NCI-H82 treated with DMSO at 0.1 percent for 48 hours (cell line): Measurements from ENCODE around the gene AOC2.
"Not testable (repeated sequence)": the region's sequence is repeated elsewhere in the genome, so short reads cannot be mapped to it uniquely, and the experiment has no call there.

Source experiments
- DNase-seq: peaks from one replicate; lab custom pipeline; 2025; ENCODE audit not compliant: unreplicated experiment; lab: John Stamatoyannopoulos, UW

The AOC2 gene

DNA sequence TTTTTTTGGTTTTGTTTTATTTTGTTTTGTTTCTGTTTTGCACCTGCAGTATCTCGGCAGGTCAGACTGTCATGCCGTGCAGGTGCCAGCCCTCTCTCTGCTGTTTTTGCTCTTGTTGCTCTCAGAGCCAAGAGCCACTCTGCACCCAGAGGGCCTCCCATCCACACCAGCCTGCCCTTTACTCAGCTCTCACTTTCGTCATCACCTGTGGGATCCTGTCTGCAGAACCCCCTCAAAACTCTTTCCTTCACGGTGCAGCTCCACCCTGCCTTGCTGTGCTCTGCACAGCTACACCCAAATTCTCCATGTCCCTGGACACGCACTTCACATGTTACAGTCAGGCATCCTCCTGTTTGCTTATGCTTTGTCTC is 9.2 kb downstream of the AOC2 start:
- no peak for DNase-seq

DNA sequence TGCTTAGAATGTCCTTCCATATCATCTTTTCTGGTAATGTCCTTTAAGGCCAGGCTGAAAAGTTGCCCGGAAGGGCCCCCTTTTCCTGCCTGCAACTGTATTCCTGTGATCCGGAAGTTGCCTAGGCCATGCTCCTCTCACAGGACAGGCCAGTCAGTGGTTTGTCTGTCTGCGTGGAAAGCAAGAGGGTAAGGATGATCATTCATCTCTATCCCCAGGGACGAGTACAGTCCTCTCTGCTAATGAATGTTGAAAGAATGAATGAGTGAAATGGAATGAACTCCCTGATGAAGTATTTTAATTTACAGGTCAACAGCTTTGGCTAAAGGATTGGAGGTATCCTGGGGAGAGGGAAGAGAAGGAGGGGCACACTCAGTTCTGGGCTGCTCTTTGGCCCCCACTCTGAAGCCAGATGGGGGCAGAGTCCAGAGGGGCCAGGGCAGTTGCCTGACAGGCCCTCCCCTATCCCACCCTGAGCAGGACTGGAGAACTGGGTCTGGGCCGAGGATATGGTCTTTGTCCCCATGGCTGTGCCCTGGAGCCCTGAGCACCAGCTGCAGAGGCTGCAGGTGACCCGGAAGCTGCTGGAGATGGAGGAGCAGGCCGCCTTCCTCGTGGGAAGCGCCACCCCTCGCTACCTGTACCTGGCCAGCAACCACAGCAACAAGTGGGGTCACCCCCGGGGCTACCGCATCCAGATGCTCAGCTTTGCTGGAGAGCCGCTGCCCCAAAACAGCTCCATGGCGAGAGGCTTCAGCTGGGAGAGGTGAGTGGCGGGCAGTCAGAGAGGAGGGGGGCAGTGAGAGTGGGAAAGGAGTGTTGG is 9.8 kb downstream of the AOC2 start:
- DNase-seq, result no peak

- DNase-seq, result no peak
Measured at GRCh38 chr17:42855048-42855596, 10.7 kb downstream of the AOC2 start.

DNA sequence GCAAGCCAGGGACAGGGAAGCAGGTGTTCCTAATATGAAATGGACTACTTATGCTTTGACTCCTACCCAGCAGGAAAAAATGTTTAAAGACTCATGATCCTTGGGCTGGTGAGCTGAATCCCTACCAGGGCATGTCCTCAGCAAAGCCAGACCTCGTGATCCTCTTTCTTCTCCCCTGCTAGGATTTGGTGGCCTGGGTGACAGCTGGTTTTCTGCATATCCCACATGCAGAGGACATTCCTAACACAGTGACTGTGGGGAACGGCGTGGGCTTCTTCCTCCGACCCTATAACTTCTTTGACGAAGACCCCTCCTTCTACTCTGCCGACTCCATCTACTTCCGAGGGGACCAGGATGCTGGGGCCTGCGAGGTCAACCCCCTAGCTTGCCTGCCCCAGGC is 11.7 kb downstream of the AOC2 start:
- not testable (repeated sequence) for DNase-seq

GRCh38 chr17:42856516-42856915 is 12.1 kb downstream of the AOC2 start:
- DNase-seq, result not testable (repeated sequence)

DNA sequence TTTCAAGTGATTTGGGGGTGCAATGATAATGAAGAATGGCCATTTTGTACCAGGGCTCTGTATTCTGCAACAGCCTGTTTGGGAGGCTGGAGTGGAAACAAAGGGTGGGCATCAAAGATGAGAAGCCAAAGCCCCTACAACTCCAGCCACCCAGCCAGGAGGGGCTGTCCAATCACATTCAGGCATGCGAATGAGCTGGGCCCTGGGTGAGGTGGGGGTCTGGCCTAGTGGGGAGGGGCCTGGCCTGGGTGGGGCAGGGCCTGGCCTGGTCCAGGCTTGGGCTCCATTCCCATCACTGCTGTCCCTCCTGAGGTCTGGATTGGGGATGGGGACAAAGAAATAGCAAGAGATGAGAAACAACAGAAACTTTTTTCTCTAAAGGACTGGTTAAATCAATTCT is 13.0 kb downstream of the AOC2 start:
- no peak for DNase-seq

GRCh38 chr17:42865638-42866094 is 21.3 kb downstream of the AOC2 start:
- no peak for DNase-seq

- no peak for DNase-seq
Measured at GRCh38 chr17:42866216-42866615, 21.8 kb downstream of the AOC2 start.

- no peak for DNase-seq
Measured at GRCh38 chr17:42866631-42867575, 22.5 kb downstream of the AOC2 start.

DNA sequence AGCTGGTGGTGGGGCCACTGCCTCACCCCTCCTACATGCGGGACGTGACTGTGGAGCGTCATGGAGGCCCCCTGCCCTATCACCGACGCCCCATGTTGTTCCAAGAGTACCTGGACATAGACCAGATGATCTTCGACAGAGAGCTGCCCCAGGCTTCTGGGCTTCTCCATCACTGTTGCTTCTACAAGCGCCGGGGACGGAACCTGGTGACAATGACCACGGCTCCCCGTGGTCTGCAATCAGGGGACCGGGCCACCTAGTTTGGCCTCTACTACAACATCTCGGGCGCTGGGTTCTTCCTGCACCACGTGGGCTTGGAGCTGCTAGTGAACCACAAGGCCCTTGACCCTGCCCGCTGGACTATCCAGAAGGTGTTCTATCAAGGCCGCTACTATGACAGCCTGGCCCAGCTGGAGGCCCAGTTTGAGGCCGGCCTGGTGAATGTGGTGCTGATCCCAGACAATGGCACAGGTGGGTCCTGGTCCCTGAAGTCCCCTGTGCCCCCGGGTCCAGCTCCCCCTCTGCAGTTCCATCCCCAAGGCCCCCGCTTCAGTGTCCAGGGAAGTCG is 23.4 kb downstream of the AOC2 start:
- DNase-seq, result not testable (repeated sequence)

- no peak for DNase-seq
Measured at GRCh38 chr17:42868338-42868737, 24.0 kb downstream of the AOC2 start.

DNA sequence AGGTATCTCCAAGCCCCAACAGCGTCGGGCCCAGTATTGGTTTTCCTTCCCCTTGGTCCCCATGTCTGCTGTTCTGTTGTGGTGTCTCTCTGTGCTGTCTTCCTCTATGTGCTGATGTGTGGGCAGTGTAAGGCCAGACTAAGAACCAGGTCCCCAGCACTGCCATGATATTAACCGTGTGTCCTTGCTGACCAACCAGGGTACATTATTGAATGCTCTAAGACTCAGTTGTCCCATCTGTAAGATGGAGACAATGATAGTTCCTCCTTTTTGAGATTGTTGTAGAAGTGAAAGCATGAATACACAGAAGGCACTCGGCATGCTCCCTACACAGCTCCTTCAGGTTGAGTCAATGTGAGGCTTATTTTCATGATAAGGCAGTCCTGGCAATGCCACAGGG is 27.3 kb downstream of the AOC2 start:
- DNase-seq, result no peak

- DNase-seq, result no peak
Measured at GRCh38 chr17:42872251-42872965, 28.0 kb downstream of the AOC2 start.

GRCh38 chr17:42873315-42873714 is 28.9 kb downstream of the AOC2 start:
- DNase-seq, result no peak

DNA sequence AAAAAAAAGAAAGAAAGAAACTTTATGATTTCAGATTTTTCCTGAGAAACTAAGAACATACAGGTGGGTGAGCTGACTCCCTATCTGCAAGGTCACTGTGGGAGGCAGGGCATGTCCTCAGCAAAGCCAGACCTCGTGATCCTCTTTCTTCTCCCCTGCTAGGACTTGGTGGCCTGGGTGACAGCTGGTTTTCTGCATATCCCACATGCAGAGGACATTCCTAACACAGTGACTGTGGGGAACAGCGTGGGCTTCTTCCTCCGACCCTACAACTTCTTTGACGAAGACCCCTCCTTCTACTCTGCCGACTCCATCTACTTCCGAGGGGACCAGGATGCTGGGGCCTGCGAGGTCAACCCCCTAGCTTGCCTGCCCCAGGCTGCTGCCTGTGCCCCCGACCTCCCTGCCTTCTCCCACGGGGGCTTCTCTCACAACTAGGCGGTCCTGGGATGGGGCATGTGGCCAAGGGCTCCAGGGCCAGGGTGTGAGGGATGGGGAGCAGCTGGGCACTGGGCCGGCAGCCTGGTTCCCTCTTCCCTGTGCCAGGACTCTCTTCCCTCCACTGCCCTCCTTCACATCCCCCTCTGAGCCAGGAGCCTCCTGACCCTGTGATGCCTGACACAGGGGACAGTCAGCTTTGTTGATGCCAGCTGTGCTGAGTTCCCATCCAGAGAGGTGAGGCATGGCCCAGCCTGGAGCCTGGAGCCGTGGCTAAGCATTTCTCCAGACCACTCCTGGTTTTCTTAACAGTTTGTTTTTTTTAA is 29.7 kb downstream of the AOC2 start:
- DNase-seq, result not testable (repeated sequence)

DNA sequence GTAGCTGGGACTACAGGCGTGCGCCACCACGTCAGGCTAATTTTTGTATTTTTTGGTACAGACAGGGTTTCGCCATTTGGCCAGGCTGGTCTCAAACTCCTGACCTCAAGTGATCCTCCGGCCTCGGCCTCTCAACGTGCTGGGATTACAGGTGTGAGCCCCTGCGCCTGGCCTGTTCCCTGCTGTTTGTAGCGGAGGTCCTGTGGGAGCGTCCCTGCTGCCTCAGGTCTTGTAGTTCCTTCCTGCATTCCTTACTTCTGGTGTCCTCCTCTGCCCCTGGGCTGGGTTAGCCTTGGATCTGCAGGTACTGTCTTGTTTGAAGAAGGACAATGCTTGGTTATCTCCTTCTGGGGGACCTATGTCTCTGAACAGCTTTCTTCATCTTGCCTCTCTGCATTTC is 32.7 kb downstream of the AOC2 start:
- DNase-seq, result no peak

DNA sequence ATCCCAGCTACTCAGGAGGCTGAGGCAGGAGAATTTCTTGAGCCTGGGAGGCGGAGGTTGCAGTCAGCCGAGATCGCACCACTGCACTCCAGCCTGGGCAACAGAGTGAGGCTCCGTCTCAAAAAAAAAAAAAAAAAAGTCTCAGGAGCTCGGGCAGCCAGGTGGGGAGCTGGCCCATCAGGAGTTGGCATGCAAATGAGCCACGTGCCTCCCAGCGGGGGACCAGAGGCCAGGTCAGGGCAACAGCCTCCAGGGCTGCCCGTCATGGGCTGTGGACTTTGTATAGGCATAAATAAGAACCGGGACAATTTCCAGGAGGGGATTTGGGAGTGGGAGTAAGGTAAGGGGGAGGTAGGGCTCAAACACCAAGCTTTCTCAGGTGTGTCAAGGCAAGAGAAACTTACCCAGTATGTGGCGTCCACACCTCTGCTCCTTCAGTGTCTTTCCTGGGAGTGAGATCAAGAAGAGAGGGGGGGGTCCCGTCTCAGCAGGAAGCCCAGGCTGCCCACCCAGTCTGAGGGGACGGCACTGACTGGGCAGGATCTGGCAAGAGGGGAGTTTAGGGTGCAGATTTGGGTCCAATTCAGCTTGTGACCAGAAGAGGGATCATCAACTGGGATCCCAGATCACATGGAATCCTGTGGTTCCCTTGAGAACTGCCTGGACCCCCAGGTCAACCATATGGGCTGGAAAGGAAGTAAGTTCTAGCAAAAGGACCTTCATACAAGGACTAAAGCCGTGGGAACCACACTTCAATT is 33.9 kb downstream of the AOC2 start:
- no peak for DNase-seq

GRCh38 chr17:42878924-42879595 is 34.7 kb downstream of the AOC2 start:
- no peak for DNase-seq

DNA sequence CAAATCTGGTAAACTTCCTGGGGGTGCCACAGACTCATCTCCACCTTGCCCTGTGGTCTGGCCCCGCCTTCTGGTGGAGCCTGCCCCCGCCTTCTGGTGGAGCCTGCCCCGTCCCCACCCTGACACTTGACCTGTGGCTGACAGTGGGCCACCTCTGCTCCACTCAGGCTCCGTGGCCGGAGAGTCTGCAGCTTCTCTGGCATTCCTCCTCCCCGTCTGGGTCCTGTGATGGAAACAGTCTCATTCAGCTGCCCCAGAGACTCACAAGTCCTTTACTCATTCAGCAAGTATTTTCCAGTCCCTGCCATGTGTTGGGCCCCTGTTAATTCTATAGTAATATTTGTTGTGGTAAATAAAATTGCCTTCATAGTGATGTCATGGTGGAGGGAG is 35.2 kb downstream of the AOC2 start:
- DNase-seq, result no peak
